ENCODE results near the gene ZNF135.

GRCh38 chr19:58054901-58055874 is 3.9 kb upstream of the ZNF135 start:
- TF ChIP-seq CTCF (IDR thresholded peaks at IDR 0.05) (peak in 1 of 4 donors; percentile 8), POLR2A (IDR thresholded peaks at IDR 0.05) (no peak)

Measured in right lobe of liver (tissue), 4 donors.